GM18498 (cell line): ENCODE data around the gene TLCD3B.

Experiments used
- ATAC-seq: cut with Tn5 transposase; IDR thresholded peaks from one replicate; pipeline ENCODE4 v1.9.1; 2021; ENCODE audit warnings: mild to moderate bottlenecking, moderate library complexity; ENCODE audit not compliant: unreplicated experiment

TLCD3B gene

GRCh38 chr16:29991571-29991904 is 39.5 kb downstream of the TLCD3B start:
- ATAC-seq: no peak

- ATAC-seq: no peak
These were observed 40.0 kb downstream of the TLCD3B start for GRCh38 chr16:29990883-29991570.

- no peak for ATAC-seq
These were observed 41.0 kb downstream of the TLCD3B start for GRCh38 chr16:29990034-29990433.

- no peak for ATAC-seq
These were observed 41.8 kb downstream of the TLCD3B start for GRCh38 chr16:29989111-29989858.

- ATAC-seq: no peak
These were observed 42.6 kb downstream of the TLCD3B start for GRCh38 chr16:29988346-29989075.

GRCh38 chr16:29987371-29988085 is 43.5 kb downstream of the TLCD3B start:
- no peak for ATAC-seq

- no peak for ATAC-seq
These were observed 44.1 kb downstream of the TLCD3B start for GRCh38 chr16:29986931-29987330.

GRCh38 chr16:29986231-29986630 is 44.8 kb downstream of the TLCD3B start:
- no peak for ATAC-seq

- ATAC-seq: no peak
These were observed 45.7 kb downstream of the TLCD3B start for GRCh38 chr16:29985271-29985811.

- no peak for ATAC-seq
These were observed 46.3 kb downstream of the TLCD3B start for GRCh38 chr16:29984764-29985147.

GRCh38 chr16:29984137-29984763 is 46.8 kb downstream of the TLCD3B start:
- no peak for ATAC-seq

GRCh38 chr16:29983420-29984136 is 47.5 kb downstream of the TLCD3B start:
- ATAC-seq: no peak

GRCh38 chr16:29982560-29983419 is 48.3 kb downstream of the TLCD3B start:
- ATAC-seq: no peak

- no peak for ATAC-seq
These were observed 52.4 kb downstream of the TLCD3B start for GRCh38 chr16:29978564-29979270.

GRCh38 chr16:29978081-29978480 is 53.0 kb downstream of the TLCD3B start:
- no peak for ATAC-seq

- no peak for ATAC-seq
These were observed 53.8 kb downstream of the TLCD3B start for GRCh38 chr16:29977063-29977825.

- ATAC-seq: no peak
These were observed 55.1 kb downstream of the TLCD3B start for GRCh38 chr16:29975811-29976511.
